Measurements from ENCODE around the gene EEF1A2.

Gene EEF1A2

DNA sequence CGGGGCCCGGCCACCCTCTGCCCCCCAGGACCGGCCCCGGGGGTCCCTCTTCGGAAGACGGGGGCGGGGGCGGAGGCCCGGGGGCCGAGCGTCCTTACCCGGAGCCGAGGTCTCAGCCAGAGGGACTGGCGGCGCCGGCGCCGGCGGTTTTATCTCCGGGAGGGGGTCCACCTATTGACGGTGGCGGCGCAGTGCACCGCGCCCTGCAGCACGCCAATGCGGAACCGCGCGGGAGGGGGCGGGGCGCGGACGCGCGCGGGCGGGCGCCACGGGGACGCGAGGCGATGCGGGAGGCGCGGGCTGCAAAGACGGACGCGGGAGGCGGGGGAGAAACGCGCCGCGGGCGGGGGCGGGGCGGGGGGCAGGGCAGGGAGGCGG, at the start of gene EEF1A2:
TSS of gene EEF1A2 (minus strand) at position 124 of the 378 bp plus-strand sequence. CDS start 1,320 bp downstream, outside the sequence.
- DNase-seq (ENCODE audit: low spot score), result no peak

- DNase-seq (ENCODE audit: low spot score), result no peak
These were observed 49.7 kb upstream of the EEF1A2 start for GRCh38 chr20:63548542-63548941.

- DNase-seq (ENCODE audit: low spot score), result no peak
These were observed 49.0 kb upstream of the EEF1A2 start, which contains the start of gene SRMS for GRCh38 chr20:63547725-63548480. SRMS (minus strand) TSS chr20:63547749; CDS start chr20:63547463, 286 bp downstream.

- DNase-seq (ENCODE audit: low spot score), result no peak
These were observed 48.3 kb upstream of the EEF1A2 start for GRCh38 chr20:63546956-63547724.

- no peak for DNase-seq (ENCODE audit: low spot score)
These were observed 47.5 kb upstream of the EEF1A2 start for GRCh38 chr20:63546256-63546955.

DNA sequence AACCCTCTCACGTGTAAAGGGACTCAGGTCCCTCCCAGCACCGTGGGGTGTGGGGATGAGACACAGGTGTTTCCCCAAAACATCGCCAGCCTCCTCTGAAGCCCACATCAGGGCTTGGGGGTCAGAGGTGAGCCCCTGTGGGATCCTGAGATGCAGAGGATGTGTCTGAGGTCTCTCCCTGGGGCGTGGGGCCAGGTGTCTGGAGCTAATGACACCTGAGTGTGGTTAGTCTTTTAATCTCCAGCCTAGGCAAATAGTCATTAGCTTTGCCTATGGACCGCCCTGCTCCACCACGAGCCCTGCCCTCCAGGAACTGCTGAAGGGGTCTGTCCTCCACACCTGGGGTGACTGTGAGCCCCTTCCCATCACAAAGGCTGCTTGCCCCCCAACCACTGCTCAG, 46.9 kb upstream of the EEF1A2 start:
- no peak for DNase-seq (ENCODE audit: low spot score)

GRCh38 chr20:63544958-63545516, 46.2 kb upstream of the EEF1A2 start:
- DNase-seq (ENCODE audit: low spot score), result no peak

DNA sequence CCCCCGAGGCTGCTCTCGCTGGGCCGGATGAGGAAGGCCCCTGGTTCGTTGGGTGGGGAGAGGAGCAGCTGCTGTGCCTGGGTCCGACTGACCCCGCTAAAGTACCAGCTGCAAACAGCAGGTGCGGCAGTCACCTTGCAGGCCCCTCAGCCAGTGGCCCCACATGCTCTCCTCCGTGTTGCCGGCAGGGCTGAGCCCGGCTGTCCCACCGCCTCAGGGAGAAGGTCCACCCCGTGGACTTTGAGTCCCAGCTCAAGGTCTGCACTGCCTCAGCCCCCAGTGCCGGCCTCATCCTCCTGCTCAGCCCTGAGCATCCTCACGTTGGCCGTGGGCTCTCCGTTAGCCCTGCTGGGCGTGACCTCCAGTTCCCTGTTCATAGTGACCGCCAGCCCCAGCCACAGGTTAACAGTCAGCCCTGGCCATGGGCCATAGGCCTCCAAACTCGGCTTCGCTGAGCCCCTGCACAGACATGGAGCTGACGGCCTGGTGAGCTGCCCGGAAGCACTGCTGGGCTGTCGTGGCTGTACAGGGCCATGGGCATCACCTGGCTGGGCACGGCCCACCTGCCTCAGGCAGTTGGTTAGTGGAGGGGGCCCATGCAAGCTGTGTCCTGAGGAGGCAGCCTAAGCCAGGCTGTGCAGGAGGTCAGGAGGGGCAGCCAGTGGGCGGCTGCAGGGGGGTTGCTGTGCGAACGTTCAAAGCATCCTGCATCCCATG, 45.5 kb upstream of the EEF1A2 start:
- DNase-seq (ENCODE audit: low spot score), result no peak

DNA sequence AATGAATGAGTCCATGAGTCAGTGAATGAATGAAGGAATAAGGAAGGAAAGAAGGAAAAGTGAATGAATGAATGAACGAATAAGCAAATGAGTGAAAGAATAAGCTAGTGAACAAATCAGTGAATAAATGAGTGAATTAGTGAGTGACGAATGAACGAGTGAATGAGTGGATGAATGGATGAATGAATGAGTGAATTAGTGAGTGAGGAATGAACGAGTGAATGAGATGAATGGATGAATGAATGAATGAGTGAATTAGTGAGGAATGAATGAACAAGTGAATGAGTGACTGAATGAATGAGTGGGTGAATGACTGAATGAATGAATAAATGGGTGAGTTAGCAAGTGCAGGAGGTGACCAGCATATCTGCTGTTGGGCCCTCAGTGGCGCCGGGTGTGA, 44.9 kb upstream of the EEF1A2 start:
- no peak for DNase-seq (ENCODE audit: low spot score)

GRCh38 chr20:63543131-63543530, 44.2 kb upstream of the EEF1A2 start:
- DNase-seq (ENCODE audit: low spot score), result no peak

GRCh38 chr20:63542696-63543095, 43.8 kb upstream of the EEF1A2 start:
- no peak for DNase-seq (ENCODE audit: low spot score)

DNA sequence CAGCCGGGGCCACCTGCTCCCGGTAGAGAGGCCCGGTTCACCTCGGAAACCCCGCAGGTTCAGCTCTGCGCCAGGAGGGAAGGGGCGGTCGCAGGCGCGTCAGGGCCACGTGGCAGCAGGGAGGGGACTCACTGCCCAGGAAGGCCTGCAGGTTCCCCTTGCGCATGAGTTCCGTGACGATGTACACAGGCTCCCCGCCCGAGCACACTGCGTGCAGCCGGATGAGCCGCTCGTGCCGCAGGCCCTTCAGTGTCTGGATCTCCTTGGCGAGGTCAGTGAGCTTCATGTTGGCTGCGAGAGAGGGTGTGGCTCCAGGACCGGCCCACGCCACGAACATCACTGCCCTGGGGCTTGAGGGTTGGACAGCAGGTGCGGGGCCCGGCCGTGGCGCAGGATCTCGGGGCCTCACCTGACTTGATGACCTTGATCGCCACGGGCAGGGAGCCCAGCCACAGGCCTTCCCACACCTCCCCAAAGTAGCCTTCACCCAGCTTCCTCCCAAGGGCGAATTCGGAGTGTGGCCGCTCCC, 43.2 kb upstream of the EEF1A2 start:
- DNase-seq (ENCODE audit: low spot score), result no peak

GRCh38 chr20:63541371-63541770, 42.5 kb upstream of the EEF1A2 start:
- no peak for DNase-seq (ENCODE audit: low spot score)

DNA sequence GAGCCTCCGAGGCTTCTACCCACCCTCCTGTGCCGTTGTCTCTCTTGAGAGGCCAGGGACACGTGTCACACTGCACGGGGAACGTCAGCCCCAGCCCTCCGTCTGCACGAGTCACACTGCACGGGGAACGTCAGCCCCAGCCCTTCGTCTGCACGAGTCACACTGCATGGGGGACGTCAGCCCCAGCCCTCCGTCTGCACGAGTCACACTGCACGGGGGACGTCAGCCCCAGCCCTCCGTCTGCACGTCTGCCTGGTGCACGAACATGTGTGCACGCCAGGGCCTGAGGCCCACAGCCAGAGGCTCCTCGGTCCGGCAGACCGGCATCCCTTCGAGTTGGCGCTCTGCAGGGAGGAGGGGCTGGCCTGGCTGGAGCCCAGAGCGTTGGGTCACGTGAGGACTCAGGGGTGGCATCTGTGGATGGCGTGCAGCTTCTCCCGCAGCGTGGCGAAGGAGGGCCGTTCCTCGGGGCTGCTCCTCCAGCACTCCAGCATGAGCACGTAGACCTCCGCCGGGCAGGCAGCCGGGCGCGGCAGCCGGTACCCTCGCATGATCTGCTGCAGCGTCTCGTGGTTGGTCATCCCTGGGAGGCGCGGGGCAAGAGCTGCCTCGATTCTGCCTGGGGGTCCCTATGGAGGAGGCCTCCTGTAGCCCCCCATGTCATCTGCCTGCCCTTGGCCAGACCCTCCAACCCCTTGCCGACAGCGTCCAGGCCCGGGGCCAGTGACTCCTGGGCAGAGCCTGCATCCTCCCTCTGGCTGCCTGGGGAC, 41.7 kb upstream of the EEF1A2 start:
- DNase-seq (ENCODE audit: low spot score), result no peak

DNA sequence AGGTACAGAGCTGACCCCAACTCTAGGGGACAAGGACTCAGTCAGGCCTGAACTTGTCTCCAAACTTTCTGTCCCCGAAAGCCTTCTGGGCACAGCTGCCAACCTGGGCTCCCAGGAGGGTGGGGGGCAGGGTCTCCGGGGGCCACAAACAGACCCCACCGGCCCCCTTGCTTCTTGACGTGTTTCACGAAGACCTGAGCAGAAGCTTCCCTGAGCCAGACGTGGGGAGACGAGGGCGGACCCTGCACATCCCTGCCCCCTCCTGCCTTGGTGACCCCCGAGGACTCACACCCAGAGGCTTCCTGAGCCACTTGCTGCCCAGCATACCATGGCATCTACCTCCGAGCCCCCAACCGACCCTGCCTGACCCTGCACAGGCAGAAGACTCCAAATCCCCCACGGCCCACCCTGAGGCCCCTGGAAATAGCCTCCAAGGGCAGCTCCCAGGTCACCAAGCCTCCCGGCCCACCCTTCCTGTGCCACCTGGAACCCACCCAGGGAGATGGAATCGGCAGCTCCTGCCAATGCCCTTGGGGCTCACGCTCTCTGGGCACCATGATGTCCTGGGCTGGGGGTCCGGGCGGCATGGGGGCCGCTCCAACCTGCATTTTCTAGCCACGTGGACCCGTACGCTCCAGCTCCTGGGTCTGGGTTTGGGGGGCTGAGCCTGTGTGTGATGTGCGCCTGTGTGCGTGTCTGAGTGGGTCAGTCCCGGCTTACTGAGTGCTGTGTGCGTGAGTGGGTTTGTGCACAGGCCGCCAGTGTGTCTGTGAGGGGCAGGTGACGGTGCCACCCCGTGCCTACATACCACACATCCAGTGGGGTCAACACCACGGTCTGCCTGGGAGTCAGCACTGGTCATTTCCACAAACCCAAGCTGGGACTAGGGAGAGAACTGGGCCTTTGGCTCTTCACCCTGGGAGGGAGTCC, 40.8 kb upstream of the EEF1A2 start:
- DNase-seq (ENCODE audit: low spot score), result no peak

DNA sequence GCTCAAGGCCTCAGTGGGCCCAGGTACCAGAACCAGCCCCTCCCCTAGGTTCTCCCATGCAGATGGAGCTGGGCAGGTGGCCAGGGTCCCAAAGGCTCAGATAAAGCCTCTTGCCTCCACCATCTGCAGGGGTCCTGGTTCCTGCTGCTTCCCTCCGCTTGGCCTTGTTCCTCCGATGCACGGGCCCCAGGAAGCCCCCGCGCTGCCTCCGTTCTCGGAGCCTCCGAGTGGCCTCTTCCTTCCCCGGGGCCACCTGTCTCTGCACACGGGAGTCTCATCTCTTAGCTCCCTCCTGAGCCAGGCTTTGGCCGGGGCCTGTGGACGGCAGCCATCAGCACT, 40.2 kb upstream of the EEF1A2 start:
- DNase-seq (ENCODE audit: low spot score), result no peak

GRCh38 chr20:63538204-63539091, 39.6 kb upstream of the EEF1A2 start:
- no peak for DNase-seq (ENCODE audit: low spot score)

DNA sequence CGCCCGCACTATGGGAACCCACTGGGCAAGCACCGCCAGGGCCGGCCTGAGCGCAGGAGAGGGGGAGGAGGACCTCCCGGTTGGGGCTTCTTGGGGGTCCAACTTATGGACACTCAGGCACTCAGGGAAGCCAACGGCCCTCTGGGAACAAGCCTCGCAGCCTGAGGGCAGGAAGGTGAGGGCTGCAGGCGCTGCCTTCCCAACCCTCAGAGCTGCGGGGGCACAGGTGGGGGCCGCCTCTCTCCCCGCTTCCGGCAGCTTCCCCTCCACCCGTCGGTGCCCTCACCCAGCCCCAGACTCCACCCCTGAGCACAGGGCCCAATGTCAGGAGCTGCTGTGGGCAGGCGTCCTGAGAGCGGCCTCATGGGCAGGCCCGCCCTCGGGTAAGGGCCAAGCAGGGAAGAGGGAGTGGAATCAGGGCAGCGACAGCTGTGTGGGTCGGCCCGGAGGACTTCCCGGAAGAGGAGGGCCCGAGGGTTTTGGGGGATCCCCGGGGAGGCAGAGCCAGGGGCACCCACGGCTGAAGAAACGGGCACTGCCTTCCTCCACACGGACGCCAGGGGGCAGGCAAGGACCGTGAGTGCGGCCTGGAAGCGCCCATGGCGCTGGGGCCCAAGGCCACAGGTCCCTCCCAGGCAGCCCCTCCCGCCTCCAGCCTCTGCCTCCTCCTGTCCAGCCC, 38.8 kb upstream of the EEF1A2 start:
- DNase-seq (ENCODE audit: low spot score), result peak; percentile 81
